NCI-H187 (cell line): Measurements from ENCODE around the gene SSH2.
"Not testable (repeated sequence)": the region's sequence is repeated elsewhere in the genome, so short reads cannot be mapped to it uniquely, and the experiment has no call there.

Experiments
- DNase-seq, 2 experiments: peaks; one replicate each; lab custom pipeline; 2025; lab: John Stamatoyannopoulos, UW

Gene SSH2

GRCh38 chr17:29929533-29930408, at the start of gene SSH2:
Gene SSH2, minus strand, starts transcription at chr17:29930228. Its CDS starts 228 bp downstream, at chr17:29930000.
- DNase-seq, result peak; percentile 83 to 85

GRCh38 chr17:29977836-29978235, 47.8 kb upstream of the SSH2 start:
- DNase-seq, result no peak

GRCh38 chr17:29973005-29973404, 43.0 kb upstream of the SSH2 start:
- DNase-seq, result no peak

GRCh38 chr17:29972277-29972676, 42.2 kb upstream of the SSH2 start:
- no peak for DNase-seq

GRCh38 chr17:29968271-29968670, 38.2 kb upstream of the SSH2 start:
- no peak for DNase-seq

- no peak for DNase-seq
Observed at GRCh38 chr17:29962656-29963055, 32.6 kb upstream of the SSH2 start.

- DNase-seq, result no peak
Observed at GRCh38 chr17:29959658-29960337, 29.8 kb upstream of the SSH2 start.

- DNase-seq, result no peak
Observed at GRCh38 chr17:29958947-29959657, 29.1 kb upstream of the SSH2 start.

- not testable (repeated sequence) for DNase-seq
Observed at GRCh38 chr17:29957488-29957887, 27.5 kb upstream of the SSH2 start.

GRCh38 chr17:29956225-29956624, 26.2 kb upstream of the SSH2 start:
- no peak for DNase-seq

GRCh38 chr17:29954405-29954804, 24.4 kb upstream of the SSH2 start:
- no peak for DNase-seq

- DNase-seq, result peak; percentile 62 to 82
Observed at GRCh38 chr17:29949696-29950095, 19.7 kb upstream of the SSH2 start.

- DNase-seq, result no peak
Observed at GRCh38 chr17:29948448-29949215, 18.6 kb upstream of the SSH2 start.

GRCh38 chr17:29945281-29945680, 15.3 kb upstream of the SSH2 start:
- no peak for DNase-seq

- no peak for DNase-seq
Observed at GRCh38 chr17:29941334-29941733, 11.3 kb upstream of the SSH2 start, which contains the start of gene EFCAB5. Gene EFCAB5, plus strand, starts transcription at chr17:29941634. Its CDS starts 163 bp downstream, at chr17:29941797.

- DNase-seq, result no peak
Observed at GRCh38 chr17:29936724-29937123, 6.7 kb upstream of the SSH2 start.

GRCh38 chr17:29935909-29936308, 5.9 kb upstream of the SSH2 start:
- not testable (repeated sequence) for DNase-seq

- DNase-seq, result no peak
Observed at GRCh38 chr17:29933379-29933778, 3.4 kb upstream of the SSH2 start.

- peak; percentile 75 to 84 for DNase-seq
Observed at GRCh38 chr17:29931231-29931932, 1.4 kb upstream of the SSH2 start.

- DNase-seq, result peak in 1 of 2 experiments; percentile 46
Observed at GRCh38 chr17:29930409-29931010, 482 bp upstream of the SSH2 start.
